GM23338 (cell line): ENCODE data around the gene TRDN. TPM values are rescaled to one million over a fixed set of nuclear protein-coding genes. Genes with fewer than 3 reads are reported as not detected.

Source experiments
- ATAC-seq: fragments of 200-7000 bp; cut with Tn5 transposase; 3 replicates; pipeline ENCODE4 v1.9.1; 2020
- DNase-seq: peaks from one replicate; pipeline ENCODE4 v3.0.0-alpha.2; 2015; ENCODE audit warnings: low spot score
- H2AFZ ChIP-seq: fragments of 200-600 bp; sonication (generic); 2 replicates; pipeline ENCODE4 v1.8.0; 2016; ENCODE audit warnings: antibody characterized with exemption, mild to moderate bottlenecking, moderate library complexity
- H3F3A ChIP-seq: fragments of 200-600 bp; sonication (generic); replicated peaks from 2 replicates; pipeline ENCODE4 v1.8.0; 2017; ENCODE audit warnings: antibody characterized with exemption, mixed run types, low read depth
- H3K27ac ChIP-seq: fragments of 200-600 bp; sonication (generic); 2 replicates; pipeline ENCODE4 v1.6.1; 2016; ENCODE audit warnings: low read depth
- H3K27me3 ChIP-seq: fragments of 200-600 bp; sonication (generic); 2 replicates; pipeline ENCODE4 v1.8.0; 2016; ENCODE audit warnings: mild to moderate bottlenecking, mixed run types, moderate library complexity; ENCODE audit not compliant: insufficient read depth
- H3K36me3 ChIP-seq: fragments of 200-600 bp; sonication (generic); 2 replicates; pipeline ENCODE4 v1.8.0; 2016; ENCODE audit warnings: mild to moderate bottlenecking; ENCODE audit not compliant: insufficient read depth
- H3K4me1 ChIP-seq: fragments of 200-600 bp; sonication (generic); 2 replicates; pipeline ENCODE4 v1.8.0; 2016; ENCODE audit warnings: mild to moderate bottlenecking, moderate library complexity; ENCODE audit not compliant: insufficient read depth
- H3K4me2 ChIP-seq: fragments of 200-600 bp; sonication (generic); 2 replicates; pipeline ENCODE4 v1.7.1; 2017; ENCODE audit warnings: mixed run types
- H3K4me3 ChIP-seq: fragments of 200-600 bp; sonication (generic); 2 replicates; pipeline ENCODE4 v1.6.1; 2016; ENCODE audit warnings: mixed run types
- H3K79me2 ChIP-seq: fragments of 200-600 bp; sonication (generic); replicated peaks from 2 replicates; pipeline ENCODE4 v1.8.0; 2017; ENCODE audit warnings: mild to moderate bottlenecking; ENCODE audit not compliant: insufficient read depth
- H3K9me2 ChIP-seq: fragments of 200-600 bp; sonication (generic); 2 replicates; pipeline ENCODE4 v1.8.0; 2017; ENCODE audit not compliant: insufficient read depth
- H4K20me1 ChIP-seq: fragments of 200-600 bp; sonication (generic); replicated peaks from 2 replicates; pipeline ENCODE4 v1.8.0; 2017; ENCODE audit warnings: mild to moderate bottlenecking; ENCODE audit not compliant: insufficient read depth
- H3K27ac Mint-ChIP-seq: 2 replicates; pipeline ENCODE4 v1.8.0; 2020; ENCODE audit warnings: inconsistent platforms, mild to moderate bottlenecking, moderate library complexity, mixed read lengths
- H3K27me3 Mint-ChIP-seq: 3 replicates; pipeline ENCODE4 v1.8.0; 2022; ENCODE audit warnings: low read depth, mild to moderate bottlenecking, moderate library complexity, mixed read lengths, inconsistent platforms; ENCODE audit not compliant: insufficient read depth, poor library complexity
- H3K36me3 Mint-ChIP-seq: 3 replicates; pipeline ENCODE4 v1.8.0; 2021; ENCODE audit warnings: low read depth, mild to moderate bottlenecking, inconsistent platforms, moderate library complexity, mixed read lengths
- H3K4me1 Mint-ChIP-seq: 3 replicates; pipeline ENCODE4 v1.8.0; 2020; ENCODE audit warnings: mild to moderate bottlenecking, inconsistent platforms, mixed read lengths
- H3K4me3 Mint-ChIP-seq: 3 replicates; pipeline ENCODE4 v1.8.0; 2021; ENCODE audit warnings: moderate library complexity, mild to moderate bottlenecking, inconsistent platforms, mixed read lengths
- H3K9me3 Mint-ChIP-seq: 3 replicates; pipeline ENCODE4 v1.8.0; 2020; ENCODE audit warnings: moderate library complexity, mild to moderate bottlenecking, inconsistent platforms, mixed read lengths
- CREB1 ChIP-seq: fragments of 250-450 bp; sonication (Bioruptor Pico); IDR thresholded peaks from 2 replicates; pipeline ENCODE4 v1.5.0; 2020; ENCODE audit warnings: low read depth, mild to moderate bottlenecking, moderate library complexity
- EZH2 ChIP-seq: fragments of 200-600 bp; sonication (generic); IDR thresholded peaks from one replicate; pipeline ENCODE4 v1.8.0; 2017; ENCODE audit warnings: antibody characterized with exemption, mild to moderate bottlenecking, low read depth; ENCODE audit not compliant: unreplicated experiment
- EZH2phosphoT487 ChIP-seq: fragments of 200-600 bp; sonication (generic); IDR thresholded peaks from one replicate; pipeline ENCODE4 v1.8.1; 2018; ENCODE audit warnings: antibody characterized with exemption; ENCODE audit not compliant: unreplicated experiment
- JUNB ChIP-seq: IDR thresholded peaks from one replicate; pipeline ENCODE4 v1.6.1; 2016; ENCODE audit warnings: antibody characterized with exemption; ENCODE audit not compliant: unreplicated experiment
- NANOG ChIP-seq: IDR thresholded peaks from 2 replicates; pipeline ENCODE4 v1.6.1; 2016; ENCODE audit warnings: antibody characterized with exemption, borderline replicate concordance
- POLR2AphosphoS5 ChIP-seq: IDR thresholded peaks from 2 replicates; pipeline ENCODE4 v1.6.1; 2016; ENCODE audit warnings: antibody characterized with exemption, low read depth
- STAT1 ChIP-seq: IDR thresholded peaks from one replicate; pipeline ENCODE4 v1.6.1; 2016; ENCODE audit warnings: antibody characterized with exemption; ENCODE audit not compliant: unreplicated experiment
- ZNF114 ChIP-seq: fragments of 250-450 bp; sonication (Bioruptor Pico); IDR thresholded peaks from 2 replicates; pipeline ENCODE4 v1.5.0; 2020; ENCODE audit warnings: mild to moderate bottlenecking, moderate library complexity
- ZNF331 ChIP-seq: fragments of 250-450 bp; sonication (Bioruptor Pico); IDR thresholded peaks from 2 replicates; pipeline ENCODE4 v1.5.0; 2020; ENCODE audit warnings: low read depth, mild to moderate bottlenecking, moderate library complexity
- polyA plus RNA-seq: library from polyadenylated mRNA; unstranded; fragments of >200 nt; fragmentation: Nextera tagmentation; extraction: Ambion mirVana; gene quantifications from 2 replicates; pipeline ENCODE4 v1.2.1, GENCODE V29; 2016
- total RNA-seq: library from RNA; depleted of rRNA; stranded (reverse); fragments of >200 nt; shearing (Covaris generic); gene quantifications from 2 replicates; pipeline ENCODE4 v1.2.3, GENCODE V29; 2014
- TF ChIP-seq, protein P1 (sequence below): fragments of 250-450 bp; sonication (Bioruptor Pico); IDR thresholded peaks from 2 replicates; pipeline ENCODE4 v1.5.0; 2020; ENCODE audit warnings: mild to moderate bottlenecking, moderate library complexity
- TF ChIP-seq, protein P2 (sequence below): IDR thresholded peaks from 2 replicates; pipeline ENCODE4 v1.6.1; 2016; ENCODE audit warnings: antibody characterized with exemption
- TF ChIP-seq, protein P3 (sequence below), 2 experiments: fragments of 200-600 bp in 1 of 2; sonication (generic) in 1 of 2; conservative IDR thresholded peaks; 2 replicates each; pipeline versions ENCODE4 v1.5.1 to v1.6.1; 2016 to 2017; ENCODE audit warnings: antibody characterized with exemption in 2 of 2, low read depth in 2 of 2, mild to moderate bottlenecking in 2 of 2, moderate library complexity in 1 of 2
- TF ChIP-seq, protein P4 (sequence below): IDR thresholded peaks from one replicate; pipeline ENCODE4 v1.6.1; 2018; ENCODE audit warnings: antibody characterized with exemption; ENCODE audit not compliant: unreplicated experiment

Gene TRDN
- total and polyA plus RNA-seq, 2 experiments from 2014 or later, result 35.5 to 137 TPM

DNA sequence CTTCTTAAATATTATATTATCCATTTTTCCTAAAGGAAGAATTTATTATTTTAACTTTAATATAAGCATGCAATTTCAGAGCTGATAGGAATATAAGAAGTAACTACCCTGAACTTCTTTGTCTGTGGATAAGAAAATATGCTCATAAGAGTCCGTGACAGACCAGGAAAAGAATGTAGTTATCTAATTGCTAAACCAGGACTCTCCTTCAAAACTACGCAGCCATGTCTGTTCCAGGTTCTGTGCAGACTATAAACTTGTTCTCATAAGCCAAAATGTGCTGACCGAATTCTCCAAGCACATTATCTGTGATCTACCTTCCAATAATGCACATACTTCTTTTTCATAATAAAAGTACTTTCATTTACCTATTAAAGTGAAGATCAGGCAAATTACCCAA is 116.5 kb downstream of the TRDN start:
- Histone ChIP-seq H3K27me3 (no peaks in the 10 kb centered on the region), H4K20me1 (no peaks in the 10 kb centered on the region), H3K4me1 (peaks cover 9% of the 10 kb centered on the region), H3K4me2 (no peak overlapping the region), H3F3A (no peaks in the 10 kb centered on the region), H3K36me3 (peaks cover 2% of the 10 kb centered on the region; the same call in 1 of the 2 replicates), H2AFZ (no peak overlapping the region), H3K27ac (no peak overlapping the region), H3K79me2 (no peaks in the 10 kb centered on the region), H3K4me3 (no peak overlapping the region), H3K9me2 (no peaks in the 10 kb centered on the region)
- Mint-ChIP-seq H3K9me3 (no peaks in the 10 kb centered on the region), H3K4me1 (peaks cover 12% of the 10 kb centered on the region), H3K36me3 (no peaks in the 10 kb centered on the region), H3K27ac (no peak overlapping the region), H3K27me3 (peaks cover 2% of the 10 kb centered on the region), H3K4me3 (no peak overlapping the region)
- TF ChIP-seq, protein P1, sequence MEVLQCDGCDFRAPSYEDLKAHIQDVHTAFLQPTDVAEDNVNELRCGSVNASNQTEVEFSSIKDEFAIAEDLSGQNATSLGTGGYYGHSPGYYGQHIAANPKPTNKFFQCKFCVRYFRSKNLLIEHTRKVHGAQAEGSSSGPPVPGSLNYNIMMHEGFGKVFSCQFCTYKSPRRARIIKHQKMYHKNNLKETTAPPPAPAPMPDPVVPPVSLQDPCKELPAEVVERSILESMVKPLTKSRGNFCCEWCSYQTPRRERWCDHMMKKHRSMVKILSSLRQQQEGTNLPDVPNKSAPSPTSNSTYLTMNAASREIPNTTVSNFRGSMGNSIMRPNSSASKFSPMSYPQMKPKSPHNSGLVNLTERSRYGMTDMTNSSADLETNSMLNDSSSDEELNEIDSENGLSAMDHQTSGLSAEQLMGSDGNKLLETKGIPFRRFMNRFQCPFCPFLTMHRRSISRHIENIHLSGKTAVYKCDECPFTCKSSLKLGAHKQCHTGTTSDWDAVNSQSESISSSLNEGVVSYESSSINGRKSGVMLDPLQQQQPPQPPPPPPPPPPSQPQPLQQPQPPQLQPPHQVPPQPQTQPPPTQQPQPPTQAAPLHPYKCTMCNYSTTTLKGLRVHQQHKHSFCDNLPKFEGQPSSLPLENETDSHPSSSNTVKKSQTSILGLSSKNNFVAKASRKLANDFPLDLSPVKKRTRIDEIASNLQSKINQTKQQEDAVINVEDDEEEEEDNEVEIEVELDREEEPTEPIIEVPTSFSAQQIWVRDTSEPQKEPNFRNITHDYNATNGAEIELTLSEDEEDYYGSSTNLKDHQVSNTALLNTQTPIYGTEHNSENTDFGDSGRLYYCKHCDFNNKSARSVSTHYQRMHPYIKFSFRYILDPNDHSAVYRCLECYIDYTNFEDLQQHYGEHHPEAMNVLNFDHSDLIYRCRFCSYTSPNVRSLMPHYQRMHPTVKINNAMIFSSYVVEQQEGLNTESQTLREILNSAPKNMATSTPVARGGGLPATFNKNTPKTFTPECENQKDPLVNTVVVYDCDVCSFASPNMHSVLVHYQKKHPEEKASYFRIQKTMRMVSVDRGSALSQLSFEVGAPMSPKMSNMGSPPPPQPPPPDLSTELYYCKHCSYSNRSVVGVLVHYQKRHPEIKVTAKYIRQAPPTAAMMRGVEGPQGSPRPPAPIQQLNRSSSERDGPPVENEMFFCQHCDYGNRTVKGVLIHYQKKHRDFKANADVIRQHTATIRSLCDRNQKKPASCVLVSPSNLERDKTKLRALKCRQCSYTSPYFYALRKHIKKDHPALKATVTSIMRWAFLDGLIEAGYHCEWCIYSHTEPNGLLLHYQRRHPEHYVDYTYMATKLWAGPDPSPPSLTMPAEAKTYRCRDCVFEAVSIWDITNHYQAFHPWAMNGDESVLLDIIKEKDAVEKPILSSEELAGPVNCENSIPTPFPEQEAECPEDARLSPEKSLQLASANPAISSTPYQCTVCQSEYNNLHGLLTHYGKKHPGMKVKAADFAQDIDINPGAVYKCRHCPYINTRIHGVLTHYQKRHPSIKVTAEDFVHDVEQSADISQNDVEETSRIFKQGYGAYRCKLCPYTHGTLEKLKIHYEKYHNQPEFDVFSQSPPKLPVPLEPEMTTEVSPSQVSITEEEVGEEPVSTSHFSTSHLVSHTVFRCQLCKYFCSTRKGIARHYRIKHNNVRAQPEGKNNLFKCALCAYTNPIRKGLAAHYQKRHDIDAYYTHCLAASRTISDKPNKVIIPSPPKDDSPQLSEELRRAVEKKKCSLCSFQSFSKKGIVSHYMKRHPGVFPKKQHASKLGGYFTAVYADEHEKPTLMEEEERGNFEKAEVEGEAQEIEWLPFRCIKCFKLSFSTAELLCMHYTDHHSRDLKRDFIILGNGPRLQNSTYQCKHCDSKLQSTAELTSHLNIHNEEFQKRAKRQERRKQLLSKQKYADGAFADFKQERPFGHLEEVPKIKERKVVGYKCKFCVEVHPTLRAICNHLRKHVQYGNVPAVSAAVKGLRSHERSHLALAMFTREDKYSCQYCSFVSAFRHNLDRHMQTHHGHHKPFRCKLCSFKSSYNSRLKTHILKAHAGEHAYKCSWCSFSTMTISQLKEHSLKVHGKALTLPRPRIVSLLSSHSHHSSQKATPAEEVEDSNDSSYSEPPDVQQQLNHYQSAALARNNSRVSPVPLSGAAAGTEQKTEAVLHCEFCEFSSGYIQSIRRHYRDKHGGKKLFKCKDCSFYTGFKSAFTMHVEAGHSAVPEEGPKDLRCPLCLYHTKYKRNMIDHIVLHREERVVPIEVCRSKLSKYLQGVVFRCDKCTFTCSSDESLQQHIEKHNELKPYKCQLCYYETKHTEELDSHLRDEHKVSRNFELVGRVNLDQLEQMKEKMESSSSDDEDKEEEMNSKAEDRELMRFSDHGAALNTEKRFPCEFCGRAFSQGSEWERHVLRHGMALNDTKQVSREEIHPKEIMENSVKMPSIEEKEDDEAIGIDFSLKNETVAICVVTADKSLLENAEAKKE (CRISPR knock-in tag), result no peak
- TF ChIP-seq, protein P2, sequence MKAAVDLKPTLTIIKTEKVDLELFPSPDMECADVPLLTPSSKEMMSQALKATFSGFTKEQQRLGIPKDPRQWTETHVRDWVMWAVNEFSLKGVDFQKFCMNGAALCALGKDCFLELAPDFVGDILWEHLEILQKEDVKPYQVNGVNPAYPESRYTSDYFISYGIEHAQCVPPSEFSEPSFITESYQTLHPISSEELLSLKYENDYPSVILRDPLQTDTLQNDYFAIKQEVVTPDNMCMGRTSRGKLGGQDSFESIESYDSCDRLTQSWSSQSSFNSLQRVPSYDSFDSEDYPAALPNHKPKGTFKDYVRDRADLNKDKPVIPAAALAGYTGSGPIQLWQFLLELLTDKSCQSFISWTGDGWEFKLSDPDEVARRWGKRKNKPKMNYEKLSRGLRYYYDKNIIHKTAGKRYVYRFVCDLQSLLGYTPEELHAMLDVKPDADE, result no peak
- TF ChIP-seq CREB1 (CRISPR knock-in tag), result no peak
- no peak for TF ChIP-seq ZNF114 (CRISPR knock-in tag)
- TF ChIP-seq JUNB, result no peak
- TF ChIP-seq, protein P3, sequence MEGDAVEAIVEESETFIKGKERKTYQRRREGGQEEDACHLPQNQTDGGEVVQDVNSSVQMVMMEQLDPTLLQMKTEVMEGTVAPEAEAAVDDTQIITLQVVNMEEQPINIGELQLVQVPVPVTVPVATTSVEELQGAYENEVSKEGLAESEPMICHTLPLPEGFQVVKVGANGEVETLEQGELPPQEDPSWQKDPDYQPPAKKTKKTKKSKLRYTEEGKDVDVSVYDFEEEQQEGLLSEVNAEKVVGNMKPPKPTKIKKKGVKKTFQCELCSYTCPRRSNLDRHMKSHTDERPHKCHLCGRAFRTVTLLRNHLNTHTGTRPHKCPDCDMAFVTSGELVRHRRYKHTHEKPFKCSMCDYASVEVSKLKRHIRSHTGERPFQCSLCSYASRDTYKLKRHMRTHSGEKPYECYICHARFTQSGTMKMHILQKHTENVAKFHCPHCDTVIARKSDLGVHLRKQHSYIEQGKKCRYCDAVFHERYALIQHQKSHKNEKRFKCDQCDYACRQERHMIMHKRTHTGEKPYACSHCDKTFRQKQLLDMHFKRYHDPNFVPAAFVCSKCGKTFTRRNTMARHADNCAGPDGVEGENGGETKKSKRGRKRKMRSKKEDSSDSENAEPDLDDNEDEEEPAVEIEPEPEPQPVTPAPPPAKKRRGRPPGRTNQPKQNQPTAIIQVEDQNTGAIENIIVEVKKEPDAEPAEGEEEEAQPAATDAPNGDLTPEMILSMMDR (conservative IDR thresholded peaks at IDR 0.05; ENCODE audit: low read depth in 2 of 2), result no peak
- no peak for TF ChIP-seq ZNF331 (CRISPR knock-in tag)
- no peak for TF ChIP-seq POLR2AphosphoS5
- TF ChIP-seq STAT1, result no peak
- TF ChIP-seq, protein P4, sequence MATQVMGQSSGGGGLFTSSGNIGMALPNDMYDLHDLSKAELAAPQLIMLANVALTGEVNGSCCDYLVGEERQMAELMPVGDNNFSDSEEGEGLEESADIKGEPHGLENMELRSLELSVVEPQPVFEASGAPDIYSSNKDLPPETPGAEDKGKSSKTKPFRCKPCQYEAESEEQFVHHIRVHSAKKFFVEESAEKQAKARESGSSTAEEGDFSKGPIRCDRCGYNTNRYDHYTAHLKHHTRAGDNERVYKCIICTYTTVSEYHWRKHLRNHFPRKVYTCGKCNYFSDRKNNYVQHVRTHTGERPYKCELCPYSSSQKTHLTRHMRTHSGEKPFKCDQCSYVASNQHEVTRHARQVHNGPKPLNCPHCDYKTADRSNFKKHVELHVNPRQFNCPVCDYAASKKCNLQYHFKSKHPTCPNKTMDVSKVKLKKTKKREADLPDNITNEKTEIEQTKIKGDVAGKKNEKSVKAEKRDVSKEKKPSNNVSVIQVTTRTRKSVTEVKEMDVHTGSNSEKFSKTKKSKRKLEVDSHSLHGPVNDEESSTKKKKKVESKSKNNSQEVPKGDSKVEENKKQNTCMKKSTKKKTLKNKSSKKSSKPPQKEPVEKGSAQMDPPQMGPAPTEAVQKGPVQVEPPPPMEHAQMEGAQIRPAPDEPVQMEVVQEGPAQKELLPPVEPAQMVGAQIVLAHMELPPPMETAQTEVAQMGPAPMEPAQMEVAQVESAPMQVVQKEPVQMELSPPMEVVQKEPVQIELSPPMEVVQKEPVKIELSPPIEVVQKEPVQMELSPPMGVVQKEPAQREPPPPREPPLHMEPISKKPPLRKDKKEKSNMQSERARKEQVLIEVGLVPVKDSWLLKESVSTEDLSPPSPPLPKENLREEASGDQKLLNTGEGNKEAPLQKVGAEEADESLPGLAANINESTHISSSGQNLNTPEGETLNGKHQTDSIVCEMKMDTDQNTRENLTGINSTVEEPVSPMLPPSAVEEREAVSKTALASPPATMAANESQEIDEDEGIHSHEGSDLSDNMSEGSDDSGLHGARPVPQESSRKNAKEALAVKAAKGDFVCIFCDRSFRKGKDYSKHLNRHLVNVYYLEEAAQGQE, result no peak
- TF ChIP-seq EZH2, result no peak
- TF ChIP-seq NANOG, result no peak
- TF ChIP-seq EZH2phosphoT487, result no peak
- ATAC-seq, result no peak
- no peak for DNase-seq
